ENCODE results near the gene AARS1.

GRCh38 chr16:70294385-70295025 lies 5.2 kb upstream of the AARS1 start:
- TF ChIP-seq POLR2AphosphoS5 (IDR thresholded peaks at IDR 0.05; ENCODE audit: low read depth, low read length) (no peak), POLR2A (IDR thresholded peaks at IDR 0.05; ENCODE audit: low read depth, low read length) (no peak), TAF1 (IDR thresholded peaks at IDR 0.05; ENCODE audit: borderline replicate concordance, low read depth, low read length) (no peak)
